IMR-90 (cell line): ENCODE data around the gene LRRC15. TPM values are rescaled to one million over a fixed set of nuclear protein-coding genes. Genes with fewer than 3 reads are reported as not detected.

Source experiments
- ATAC-seq: fragments of 200-7000 bp; cut with Tn5 transposase; 2 replicates; pipeline ENCODE4 v1.9.1; 2020; ENCODE audit warnings: low read depth, mild to moderate bottlenecking, moderate library complexity
- BruUV-seq: library from RNA; stranded (reverse); fragments of 400-500 nt; replicated peaks from 2 replicates; lab custom pipeline; 2021; lab: Mats Ljungman, UMichigan
- CTCF ChIA-PET: fragments of 300-600 bp; formaldehyde crosslinking; extraction: SDS; loops from one replicate; lab custom pipeline; 2021; ENCODE audit warnings: antibody characterized with exemption; lab: Yijun Ruan, JAX
- POLR2A ChIA-PET: fragments of 300-600 bp; sonication (Branson Sonifier 250); formaldehyde crosslinking; loops from one replicate; lab custom pipeline; 2022; ENCODE audit warnings: antibody characterized with exemption; ENCODE audit not compliant: unreplicated experiment; lab: Charles Lee
- DNase-seq: peaks from one replicate; pipeline ENCODE4 v3.0.0; 2013
- H2AFZ ChIP-seq: replicated peaks from 2 replicates; pipeline ENCODE3; 2013; ENCODE audit warnings: low read length, mild to moderate bottlenecking; ENCODE audit not compliant: poor library complexity
- H2AK5ac ChIP-seq: 2 replicates; pipeline ENCODE4 v1.6.1; 2013; ENCODE audit warnings: low read depth, low read length, inconsistent platforms
- H2AK9ac ChIP-seq: replicated peaks from 2 replicates; pipeline ENCODE3; 2013; ENCODE audit warnings: mild to moderate bottlenecking, low read depth, low read length, moderate library complexity; ENCODE audit not compliant: poor library complexity
- H2BK120ac ChIP-seq: 2 replicates; pipeline ENCODE4 v1.6.1; 2013; ENCODE audit warnings: low read depth, low read length, inconsistent platforms
- H2BK15ac ChIP-seq: 3 replicates; pipeline ENCODE4 v1.6.1; 2013; ENCODE audit warnings: low read depth, low read length, inconsistent platforms
- H2BK20ac ChIP-seq: 2 replicates; pipeline ENCODE4 v1.6.1; 2013; ENCODE audit warnings: low read depth, mild to moderate bottlenecking, inconsistent platforms, low read length, moderate library complexity
- H2BK5ac ChIP-seq: 2 replicates; pipeline ENCODE4 v1.6.1; 2013; ENCODE audit warnings: mild to moderate bottlenecking, low read depth, low read length, inconsistent platforms; ENCODE audit not compliant: poor library complexity, severe bottlenecking
- H3K14ac ChIP-seq: replicated peaks from 2 replicates; pipeline ENCODE4 v1.6.1; 2013; ENCODE audit warnings: low read depth, low read length, inconsistent platforms
- H3K18ac ChIP-seq: 2 replicates; pipeline ENCODE4 v1.6.1; 2013; ENCODE audit warnings: low read depth, low read length, control low read depth
- H3K23ac ChIP-seq: 2 replicates; pipeline ENCODE4 v1.6.1; 2013; ENCODE audit warnings: low read depth, low read length, inconsistent platforms
- H3K27ac ChIP-seq: 2 replicates; pipeline ENCODE4 v1.5.1; 2013; ENCODE audit warnings: mild to moderate bottlenecking, control low read depth, low read length; ENCODE audit not compliant: insufficient read depth
- H3K27me3 ChIP-seq: 2 replicates; pipeline ENCODE4 v1.6.1; 2013; ENCODE audit warnings: low read length; ENCODE audit not compliant: control insufficient read depth, insufficient read depth
- H3K36me3 ChIP-seq: 2 replicates; pipeline ENCODE4 v1.6.1; 2013; ENCODE audit warnings: low read length, mixed read lengths; ENCODE audit not compliant: control insufficient read depth, insufficient read depth
- H3K4ac ChIP-seq: 2 replicates; pipeline ENCODE4 v1.6.1; 2013; ENCODE audit warnings: low read depth, low read length, inconsistent platforms
- H3K4me1 ChIP-seq: 2 replicates; pipeline ENCODE4 v1.6.1; 2013; ENCODE audit warnings: low read length, mixed read lengths; ENCODE audit not compliant: control insufficient read depth, insufficient read depth
- H3K4me2 ChIP-seq: 2 replicates; pipeline ENCODE4 v1.6.1; 2013; ENCODE audit warnings: low read depth, mild to moderate bottlenecking, control low read depth, low read length, moderate library complexity
- H3K4me3 ChIP-seq: 2 replicates; pipeline ENCODE4 v1.5.1; 2013; ENCODE audit warnings: low read depth, mild to moderate bottlenecking, control low read depth, low read length, moderate library complexity; ENCODE audit not compliant: insufficient read depth
- H3K56ac ChIP-seq: 2 replicates; pipeline ENCODE4 v1.6.1; 2013; ENCODE audit warnings: low read length, inconsistent platforms; ENCODE audit not compliant: insufficient read depth; ENCODE audit errors: extremely low read depth
- H3K79me1 ChIP-seq, 2 experiments: 2 replicates each; pipeline ENCODE4 v1.6.1; 2013; ENCODE audit warnings: low read length in 2 of 2, inconsistent platforms in 1 of 2, low read depth in 1 of 2
- H3K9ac ChIP-seq: 2 replicates; pipeline ENCODE4 v1.6.1; 2013; ENCODE audit warnings: low read depth, low read length, control low read depth
- H3K9me1 ChIP-seq: 2 replicates; pipeline ENCODE4 v1.6.1; 2013; ENCODE audit warnings: low read length, inconsistent platforms; ENCODE audit not compliant: insufficient read depth
- H3K9me3 ChIP-seq: 2 replicates; pipeline ENCODE4 v1.6.1; 2013; ENCODE audit warnings: low read length; ENCODE audit not compliant: control insufficient read depth, insufficient read depth
- H4K20me1 ChIP-seq: 2 replicates; pipeline ENCODE4 v1.6.1; 2013; ENCODE audit warnings: low read length, inconsistent platforms; ENCODE audit not compliant: insufficient read depth
- H4K5ac ChIP-seq: 2 replicates; pipeline ENCODE4 v1.6.1; 2013; ENCODE audit warnings: mild to moderate bottlenecking, low read depth, low read length, control low read depth
- H4K8ac ChIP-seq, 2 experiments: 2 replicates each; pipeline ENCODE4 v1.6.1; 2013; ENCODE audit warnings: low read depth in 2 of 2, low read length in 2 of 2, control low read depth in 1 of 2, inconsistent platforms in 1 of 2
- H4K91ac ChIP-seq: 2 replicates; pipeline ENCODE4 v1.6.1; 2013; ENCODE audit warnings: low read depth, low read length, inconsistent platforms; ENCODE audit not compliant: insufficient read depth
- BHLHE40 ChIP-seq: fragments of 150-350 bp; IDR thresholded peaks from 2 replicates; pipeline ENCODE4 v1.6.1; 2016; ENCODE audit warnings: mild to moderate bottlenecking, low read depth, low read length
- CEBPB ChIP-seq: IDR thresholded peaks from 2 replicates; pipeline ENCODE4 v1.6.1; 2012; ENCODE audit warnings: low read depth, low read length, improper control_type of control experiment
- CHD1 ChIP-seq: IDR thresholded peaks from 2 replicates; pipeline ENCODE4 v1.6.1; 2012; ENCODE audit warnings: low read depth, low read length, improper control_type of control experiment
- FOS ChIP-seq: fragments of 150-350 bp; IDR thresholded peaks from 2 replicates; pipeline ENCODE4 v1.6.1; 2016; ENCODE audit warnings: low read depth, low read length
- MAFK ChIP-seq: IDR thresholded peaks from 2 replicates; pipeline ENCODE4 v1.6.1; 2012; ENCODE audit warnings: low read depth, low read length, improper control_type of control experiment
- MAZ ChIP-seq: IDR thresholded peaks from 2 replicates; pipeline ENCODE4 v1.6.1; 2012; ENCODE audit warnings: low read depth, mild to moderate bottlenecking, low read length, improper control_type of control experiment, moderate library complexity, borderline replicate concordance
- MXI1 ChIP-seq: IDR thresholded peaks from 2 replicates; pipeline ENCODE4 v1.6.1; 2012; ENCODE audit warnings: low read depth, mild to moderate bottlenecking, low read length, moderate library complexity, borderline replicate concordance
- NFE2L2 ChIP-seq: fragments of 150-350 bp; IDR thresholded peaks from 2 replicates; pipeline ENCODE4 v1.6.1; 2016; ENCODE audit warnings: low read depth, mild to moderate bottlenecking, low read length
- POLR2A ChIP-seq: IDR thresholded peaks from 2 replicates; pipeline ENCODE4 v1.6.1; 2012; ENCODE audit warnings: mild to moderate bottlenecking, low read depth, low read length
- RAD21 ChIP-seq: IDR thresholded peaks from 2 replicates; pipeline ENCODE4 v1.6.1; 2012; ENCODE audit warnings: low read length, improper control_type of control experiment
- RCOR1 ChIP-seq: IDR thresholded peaks from 2 replicates; pipeline ENCODE4 v1.6.1; 2012; ENCODE audit warnings: mild to moderate bottlenecking, low read length, improper control_type of control experiment; ENCODE audit not compliant: insufficient replicate concordance
- RFX5 ChIP-seq: IDR thresholded peaks from 2 replicates; pipeline ENCODE4 v1.8.0; 2012; ENCODE audit warnings: low read depth, mild to moderate bottlenecking, low read length, moderate library complexity
- SMC3 ChIP-seq: fragments of 150-350 bp; IDR thresholded peaks from 2 replicates; pipeline ENCODE4 v1.6.1; 2016; ENCODE audit warnings: low read depth, mild to moderate bottlenecking, antibody characterized with exemption, low read length, moderate library complexity
- whole genome bisulfite sequencing, 2 experiments: methylation state at CpG; one replicate each; pipeline versions ENCODE4 v1.1.5 to v1.1.7; 2013; ENCODE audit warnings: missing lambda C conversion rate in 2 of 2; ENCODE audit not compliant: insufficient read length in 1 of 2; ENCODE audit errors: extremely low coverage in 2 of 2; 5-methylcytosine and 5-hydroxymethylcytosine counted together
- dilution Hi-C: fragments of 300-500 bp; cut with HindIII; formaldehyde crosslinking; loops from one replicate; pipeline ENCODE4 v1.14.3; 2018; ENCODE audit warnings: low sequenced_read_pairs; ENCODE audit not compliant: unreplicated experiment
- in situ Hi-C: fragments of 300-500 bp; cut with MboI; formaldehyde crosslinking; loops from 3 replicates; pipeline ENCODE4 v1.14.3; 2019; ENCODE audit warnings: low sequenced_read_pairs, inconsistent platforms, mixed read lengths
- intact Hi-C: fragments of 100-400 bp; cut with micrococcal nuclease; formaldehyde crosslinking; loops from 2 replicates; pipeline ENCODE4 v1.10.0; 2022
- polyA plus RNA-seq, 3 experiments: library from polyadenylated mRNA; depleted of rRNA; stranded (reverse); fragments of >200 nt; gene quantifications; 2 replicates each; pipeline ENCODE4 v1.2.3, GENCODE V29; 2012; ENCODE audit warnings: low replicate concordance in 1 of 3
- total RNA-seq: library from RNA; depleted of rRNA; stranded (reverse); fragments of >200 nt; gene quantifications from 2 replicates; pipeline ENCODE4 v1.2.3, GENCODE V29; 2012
- TF ChIP-seq, protein P1 (sequence below): fragments of 150-350 bp; IDR thresholded peaks from 2 replicates; pipeline ENCODE4 v1.6.1; 2017; ENCODE audit warnings: mild to moderate bottlenecking, antibody characterized with exemption, low read length, low read depth
- TF ChIP-seq, protein P2 (sequence below): conservative IDR thresholded peaks from 2 replicates; pipeline ENCODE4 v1.5.1; 2012; ENCODE audit warnings: mild to moderate bottlenecking, low read depth, low read length, improper control_type of control experiment
- TF ChIP-seq, protein P3 (sequence below): fragments of 150-350 bp; IDR thresholded peaks from 2 replicates; pipeline ENCODE4 v1.6.1; 2016; ENCODE audit warnings: low read depth, mild to moderate bottlenecking, low read length, moderate library complexity, borderline replicate concordance

The LRRC15 gene
- total and polyA plus RNA-seq, 2 of the 4 experiments (the other 2 are of a cell fraction), result 2.5 to 9.0 TPM

DNA sequence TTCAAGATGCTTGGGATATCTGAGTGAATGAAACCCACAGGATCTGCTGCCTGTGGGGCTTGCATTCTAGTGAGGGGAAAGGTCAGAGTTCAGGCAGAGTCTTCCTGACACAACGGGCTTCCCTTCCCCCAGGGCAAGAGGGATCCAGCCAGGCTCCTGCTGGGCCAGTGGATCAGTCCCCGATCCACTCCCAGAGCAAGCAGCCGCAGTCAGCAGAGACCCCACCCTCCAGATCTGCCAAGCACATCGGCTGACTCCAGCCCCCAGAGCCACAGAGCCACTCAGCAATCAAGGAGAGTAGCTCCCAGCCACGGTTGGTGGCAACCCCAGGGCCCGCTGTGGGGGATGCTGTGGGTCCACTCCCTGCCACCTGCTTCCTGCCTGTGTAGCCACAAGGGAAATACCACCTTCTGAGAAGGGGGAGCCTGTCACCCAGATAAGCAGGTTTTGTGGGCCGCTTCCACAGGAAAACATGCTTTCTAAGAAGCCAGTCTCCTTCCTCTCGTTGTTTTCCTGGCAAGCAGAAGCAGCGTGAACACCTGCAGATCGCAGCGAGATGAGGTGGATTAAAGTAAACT, 63.3 kb downstream of the LRRC15 start:
- H2AK5ac ChIP-seq, result no peak overlapping the region
- no peak for ATAC-seq
- in situ Hi-C loops (no loop called here), intact Hi-C loops (no loop called here), dilution Hi-C loops (no loop called here)
- H3K14ac ChIP-seq, result no peak overlapping the region
- no peak overlapping the region for H3K4me3 ChIP-seq
- no peaks in the 10 kb centered on the region for H4K20me1 ChIP-seq
- no peak for TF ChIP-seq FOS
- no peak for TF ChIP-seq MAFK
- TF ChIP-seq, protein P1, sequence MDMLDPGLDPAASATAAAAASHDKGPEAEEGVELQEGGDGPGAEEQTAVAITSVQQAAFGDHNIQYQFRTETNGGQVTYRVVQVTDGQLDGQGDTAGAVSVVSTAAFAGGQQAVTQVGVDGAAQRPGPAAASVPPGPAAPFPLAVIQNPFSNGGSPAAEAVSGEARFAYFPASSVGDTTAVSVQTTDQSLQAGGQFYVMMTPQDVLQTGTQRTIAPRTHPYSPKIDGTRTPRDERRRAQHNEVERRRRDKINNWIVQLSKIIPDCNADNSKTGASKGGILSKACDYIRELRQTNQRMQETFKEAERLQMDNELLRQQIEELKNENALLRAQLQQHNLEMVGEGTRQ, result no peak
- no peak for TF ChIP-seq RFX5
- TF ChIP-seq, protein P2, sequence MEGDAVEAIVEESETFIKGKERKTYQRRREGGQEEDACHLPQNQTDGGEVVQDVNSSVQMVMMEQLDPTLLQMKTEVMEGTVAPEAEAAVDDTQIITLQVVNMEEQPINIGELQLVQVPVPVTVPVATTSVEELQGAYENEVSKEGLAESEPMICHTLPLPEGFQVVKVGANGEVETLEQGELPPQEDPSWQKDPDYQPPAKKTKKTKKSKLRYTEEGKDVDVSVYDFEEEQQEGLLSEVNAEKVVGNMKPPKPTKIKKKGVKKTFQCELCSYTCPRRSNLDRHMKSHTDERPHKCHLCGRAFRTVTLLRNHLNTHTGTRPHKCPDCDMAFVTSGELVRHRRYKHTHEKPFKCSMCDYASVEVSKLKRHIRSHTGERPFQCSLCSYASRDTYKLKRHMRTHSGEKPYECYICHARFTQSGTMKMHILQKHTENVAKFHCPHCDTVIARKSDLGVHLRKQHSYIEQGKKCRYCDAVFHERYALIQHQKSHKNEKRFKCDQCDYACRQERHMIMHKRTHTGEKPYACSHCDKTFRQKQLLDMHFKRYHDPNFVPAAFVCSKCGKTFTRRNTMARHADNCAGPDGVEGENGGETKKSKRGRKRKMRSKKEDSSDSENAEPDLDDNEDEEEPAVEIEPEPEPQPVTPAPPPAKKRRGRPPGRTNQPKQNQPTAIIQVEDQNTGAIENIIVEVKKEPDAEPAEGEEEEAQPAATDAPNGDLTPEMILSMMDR, result no peak
- TF ChIP-seq POLR2A, result no peak
- TF ChIP-seq MAZ, result no peak
- no peak for TF ChIP-seq CEBPB
- TF ChIP-seq MXI1, result no peak
- no peak for TF ChIP-seq RCOR1
- TF ChIP-seq RAD21, result no peak
- TF ChIP-seq BHLHE40, result no peak
- TF ChIP-seq SMC3, result no peak
- no peak for TF ChIP-seq CHD1
- TF ChIP-seq NFE2L2, result no peak
- TF ChIP-seq, protein P3, sequence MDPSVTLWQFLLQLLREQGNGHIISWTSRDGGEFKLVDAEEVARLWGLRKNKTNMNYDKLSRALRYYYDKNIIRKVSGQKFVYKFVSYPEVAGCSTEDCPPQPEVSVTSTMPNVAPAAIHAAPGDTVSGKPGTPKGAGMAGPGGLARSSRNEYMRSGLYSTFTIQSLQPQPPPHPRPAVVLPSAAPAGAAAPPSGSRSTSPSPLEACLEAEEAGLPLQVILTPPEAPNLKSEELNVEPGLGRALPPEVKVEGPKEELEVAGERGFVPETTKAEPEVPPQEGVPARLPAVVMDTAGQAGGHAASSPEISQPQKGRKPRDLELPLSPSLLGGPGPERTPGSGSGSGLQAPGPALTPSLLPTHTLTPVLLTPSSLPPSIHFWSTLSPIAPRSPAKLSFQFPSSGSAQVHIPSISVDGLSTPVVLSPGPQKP, result no peak
- no TSS peak for BruUV-seq
- no peak overlapping the region for H4K91ac ChIP-seq
- H3K4ac ChIP-seq, result no peak overlapping the region
- no peak overlapping the region for H3K23ac ChIP-seq
- H3K18ac ChIP-seq, result no peak overlapping the region
- DNase-seq, result no peak
- no peak overlapping the region for H2AK9ac ChIP-seq
- H3K79me1 ChIP-seq, result no peaks in the 10 kb centered on the region
- no peak overlapping the region for H3K9ac ChIP-seq
- no peaks in the 10 kb centered on the region for H3K36me3 ChIP-seq
- H2BK120ac ChIP-seq, result no peak overlapping the region
- no peak overlapping the region for H2BK5ac ChIP-seq
- POLR2A ChIA-PET, result no interaction called here
- no peak overlapping the region for H4K5ac ChIP-seq
- H2BK15ac ChIP-seq, result no peak overlapping the region
- H3K27ac ChIP-seq, result no peak overlapping the region
- no CpG with 5 or more reads among the region's 11 CpGs for WGBS, 2 experiments
- H3K56ac ChIP-seq, result no peak overlapping the region
- CTCF ChIA-PET, result no interaction called here
- H3K4me2 ChIP-seq, result no peak overlapping the region
- H3K9me3 ChIP-seq, result no peaks in the 10 kb centered on the region
- no peaks in the 10 kb centered on the region for H3K4me1 ChIP-seq
- H2AFZ ChIP-seq, result no peak overlapping the region
- H4K8ac ChIP-seq, result no peak overlapping the region
- no peaks in the 10 kb centered on the region for H3K9me1 ChIP-seq
- H2BK20ac ChIP-seq, result no peak overlapping the region
- H3K27me3 ChIP-seq, result peaks cover 69% of the 10 kb centered on the region
